ENCODE measurements around the gene SLC9C2. TPM values are rescaled to one million over a fixed set of nuclear protein-coding genes. Genes with fewer than 3 reads are reported as not detected.
"Not testable (repeated sequence)": the region's sequence is repeated elsewhere in the genome, so short reads cannot be mapped to it uniquely, and the experiment has no call there.

Gene SLC9C2
- total RNA-seq, 4 donors from 2014 or later, result not detected

- H3K9me3 ChIP-seq, result peaks cover 0 to 12% (median 0%) of the 10 kb centered on the region in 3 donors
- H3K4me1 ChIP-seq, result no peaks in the 10 kb centered on the region
- H3K27me3 ChIP-seq, result no peaks in the 10 kb centered on the region
- H3K36me3 ChIP-seq, result no peaks in the 10 kb centered on the region
- H3K27ac ChIP-seq, result no peak overlapping the region
- H3K4me3 ChIP-seq, result no peak overlapping the region
- no peak for ATAC-seq
- TF ChIP-seq POLR2AphosphoS5 (IDR thresholded peaks at IDR 0.05) (no peak), CTCF (IDR thresholded peaks at IDR 0.05) (no peak), EP300 (IDR thresholded peaks at IDR 0.05) (no peak), POLR2A (IDR thresholded peaks at IDR 0.05) (no peak)
- 65 to 78% methylated on average over 9 to 10 of the region's 12 CpGs for WGBS, 2 donors (ENCODE audit: low coverage in 1 of 2)
Observed at GRCh38 chr1:173638043-173639021, 35.5 kb upstream of the SLC9C2 start.

- not testable (repeated sequence) for H3K36me3 ChIP-seq, H3K4me3 ChIP-seq, H3K4me1 ChIP-seq, ATAC-seq, H3K27ac ChIP-seq, H3K27me3 ChIP-seq
- WGBS, 2 donors (ENCODE audit: low coverage in 1 of 2), result 40 to 72% methylated on average over 1 to 2 of the region's 6 CpGs
- H3K9me3 ChIP-seq, result peaks cover 0 to 12% (median 0%) of the 10 kb centered on the region in 3 donors
Observed at GRCh38 chr1:173637236-173638042, 34.6 kb upstream of the SLC9C2 start.

GRCh38 chr1:173635116-173635515 lies 32.2 kb upstream of the SLC9C2 start, which contains the start of gene TEX50:
TSS of gene TEX50 (plus strand) at chr1:173635338. CDS start at chr1:173635522, 184 bp downstream.
- no peaks in the 10 kb centered on the region for H3K4me1 ChIP-seq
- H3K36me3 ChIP-seq, result no peaks in the 10 kb centered on the region
- H3K9me3 ChIP-seq, result peaks cover 0 to 12% (median 0%) of the 10 kb centered on the region in 3 donors
- TF ChIP-seq CTCF (IDR thresholded peaks at IDR 0.05) (no peak), POLR2A (IDR thresholded peaks at IDR 0.05) (no peak), EP300 (IDR thresholded peaks at IDR 0.05) (no peak), POLR2AphosphoS5 (IDR thresholded peaks at IDR 0.05) (no peak)
- H3K27me3 ChIP-seq, result no peaks in the 10 kb centered on the region
- ATAC-seq, result no peak
- 75 to 89% methylated on average over 1 of the region's 1 CpG for WGBS, 2 donors (ENCODE audit: low coverage in 1 of 2)
- H3K4me3 ChIP-seq, result no peak within 1 kb of the TSS
- H3K27ac ChIP-seq, result no peak within 1 kb of the TSS

GRCh38 chr1:173628888-173629287 lies 26.0 kb upstream of the SLC9C2 start:
- Histone ChIP-seq H3K27ac (no peak overlapping the region), H3K9me3 (no peaks in the 10 kb centered on the region), H3K36me3 (no peaks in the 10 kb centered on the region), H3K27me3 (no peaks in the 10 kb centered on the region), H3K4me3 (no peak overlapping the region), H3K4me1 (no peaks in the 10 kb centered on the region)
- WGBS, 2 donors (ENCODE audit: low coverage in 1 of 2), result 88% methylated on average over 3 of the region's 3 CpGs; no CpG with 5 or more reads in 1 of the 2 donors
- no peak for TF ChIP-seq CTCF (IDR thresholded peaks at IDR 0.05)
- no peak for TF ChIP-seq POLR2AphosphoS5 (IDR thresholded peaks at IDR 0.05)
- no peak for TF ChIP-seq POLR2A (IDR thresholded peaks at IDR 0.05)
- TF ChIP-seq EP300 (IDR thresholded peaks at IDR 0.05), result no peak
- ATAC-seq, result no peak

GRCh38 chr1:173627269-173627668 lies 24.4 kb upstream of the SLC9C2 start:
- no peak for ATAC-seq
- Histone ChIP-seq H3K9me3 (peaks cover 0 to 3% (median 0%) of the 10 kb centered on the region in 3 donors), H3K36me3 (no peaks in the 10 kb centered on the region), H3K4me1 (no peaks in the 10 kb centered on the region), H3K4me3 (no peak overlapping the region), H3K27ac (no peak overlapping the region), H3K27me3 (no peaks in the 10 kb centered on the region)
- TF ChIP-seq CTCF (IDR thresholded peaks at IDR 0.05) (no peak), EP300 (IDR thresholded peaks at IDR 0.05) (no peak), POLR2A (IDR thresholded peaks at IDR 0.05) (no peak), POLR2AphosphoS5 (IDR thresholded peaks at IDR 0.05) (no peak)

Data from gastroesophageal sphincter (tissue), 4 donors.